PC-3 (cell line): ENCODE measurements around the gene NFYA. TPM values are rescaled to one million over a fixed set of nuclear protein-coding genes. Genes with fewer than 3 reads are reported as not detected.

ENCODE experiments used
- ATAC-seq: fragments of 200-7000 bp; cut with Tn5 transposase; 2 replicates; pipeline ENCODE4 v1.9.1; 2020; ENCODE audit warnings: mild to moderate bottlenecking, moderate library complexity
- BruUV-seq: library from RNA; stranded (reverse); fragments of 400-500 nt; replicated peaks from 2 replicates; lab custom pipeline; 2021; lab: Mats Ljungman, UMichigan
- CTCF ChIA-PET: fragments of 300-600 bp; sonication (Branson Sonifier 250); formaldehyde crosslinking; loops from one replicate; lab custom pipeline; 2022; ENCODE audit warnings: antibody characterized with exemption; lab: Charles Lee
- POLR2A ChIA-PET: fragments of 300-600 bp; sonication (Branson Sonifier 250); formaldehyde crosslinking; loops from one replicate; lab custom pipeline; 2022; ENCODE audit warnings: antibody characterized with exemption; ENCODE audit not compliant: unreplicated experiment; lab: Charles Lee
- DNase-seq: peaks from one replicate; pipeline ENCODE4 v3.0.0-alpha.2; 2015
- H2AFZ ChIP-seq: fragments of 300-600 bp; sonication (generic); 2 replicates; pipeline ENCODE4 v1.6.0; 2016; ENCODE audit warnings: antibody characterized with exemption, low read length
- H3F3A ChIP-seq: fragments of 300-600 bp; sonication (generic); one replicate; pipeline ENCODE4 v1.6.0; 2017; ENCODE audit warnings: antibody characterized with exemption, low read length, control low read depth, mild to moderate bottlenecking; ENCODE audit not compliant: unreplicated experiment
- H3K27ac ChIP-seq: fragments of 300-600 bp; sonication (generic); 2 replicates; pipeline ENCODE4 v1.5.1; 2016; ENCODE audit warnings: mild to moderate bottlenecking, low read length
- H3K27me3 ChIP-seq: fragments of 300-600 bp; sonication (generic); 2 replicates; pipeline ENCODE4 v1.6.1; 2016; ENCODE audit warnings: low read length, mixed read lengths
- H3K36me3 ChIP-seq: fragments of 300-600 bp; sonication (generic); 2 replicates; pipeline ENCODE4 v1.6.1; 2016; ENCODE audit warnings: low read depth, mixed run types, low read length, mixed read lengths
- H3K4me1 ChIP-seq: fragments of 300-600 bp; sonication (generic); 2 replicates; pipeline ENCODE4 v1.5.1; 2016; ENCODE audit warnings: low read length; ENCODE audit not compliant: insufficient read depth
- H3K4me2 ChIP-seq: fragments of 300-600 bp; sonication (generic); 2 replicates; pipeline ENCODE4 v1.6.0; 2016; ENCODE audit warnings: low read length
- H3K4me3 ChIP-seq: fragments of 300-600 bp; sonication (generic); 2 replicates; pipeline ENCODE4 v1.5.1; 2016; ENCODE audit warnings: mild to moderate bottlenecking, low read length, mixed read lengths
- H3K79me2 ChIP-seq: fragments of 300-600 bp; sonication (generic); 2 replicates; pipeline ENCODE4 v1.6.1; 2017; ENCODE audit warnings: low read length, mixed read lengths
- H3K9ac ChIP-seq: fragments of 300-600 bp; sonication (generic); 2 replicates; pipeline ENCODE4 v1.6.0; 2016; ENCODE audit warnings: mild to moderate bottlenecking, low read length
- H3K9me2 ChIP-seq: fragments of 300-600 bp; sonication (generic); replicated peaks from 2 replicates; pipeline ENCODE4 v1.6.1; 2016; ENCODE audit warnings: mixed run types, low read length, mixed read lengths
- H3K9me3 ChIP-seq: fragments of 300-600 bp; sonication (generic); 2 replicates; pipeline ENCODE4 v1.6.1; 2016; ENCODE audit warnings: low read length, mixed read lengths
- H4K20me1 ChIP-seq: fragments of 300-600 bp; sonication (generic); 2 replicates; pipeline ENCODE4 v1.6.1; 2016; ENCODE audit warnings: low read length, mixed read lengths
- EZH2 ChIP-seq: fragments of 300-600 bp; sonication (generic); IDR thresholded peaks from one replicate; pipeline ENCODE4 v1.6.1; 2017; ENCODE audit warnings: antibody characterized with exemption, mild to moderate bottlenecking, low read length; ENCODE audit not compliant: unreplicated experiment
- EZH2phosphoT487 ChIP-seq: fragments of 300-600 bp; sonication (generic); IDR thresholded peaks from 2 replicates; pipeline ENCODE4 v1.6.1; 2018; ENCODE audit warnings: mild to moderate bottlenecking, antibody characterized with exemption, low read length, borderline replicate concordance
- intact Hi-C: fragments of 100-400 bp; cut with micrococcal nuclease; formaldehyde crosslinking; loops from 2 replicates; pipeline ENCODE4 v1.9.0; 2023
- total RNA-seq: library from RNA; depleted of rRNA; stranded (reverse); fragments of >200 nt; gene quantifications from 2 replicates; pipeline ENCODE4 v1.2.3, GENCODE V29; 2014
- TF ChIP-seq, protein P1 (sequence below): fragments of 300-600 bp; sonication (generic); conservative IDR thresholded peaks from 2 replicates; pipeline ENCODE4 v1.5.1; 2017; ENCODE audit warnings: antibody characterized with exemption, low read depth, mild to moderate bottlenecking, low read length

The NFYA gene
- total RNA-seq, 1 experiment from 2014 or later: 31.7 TPM

DNA sequence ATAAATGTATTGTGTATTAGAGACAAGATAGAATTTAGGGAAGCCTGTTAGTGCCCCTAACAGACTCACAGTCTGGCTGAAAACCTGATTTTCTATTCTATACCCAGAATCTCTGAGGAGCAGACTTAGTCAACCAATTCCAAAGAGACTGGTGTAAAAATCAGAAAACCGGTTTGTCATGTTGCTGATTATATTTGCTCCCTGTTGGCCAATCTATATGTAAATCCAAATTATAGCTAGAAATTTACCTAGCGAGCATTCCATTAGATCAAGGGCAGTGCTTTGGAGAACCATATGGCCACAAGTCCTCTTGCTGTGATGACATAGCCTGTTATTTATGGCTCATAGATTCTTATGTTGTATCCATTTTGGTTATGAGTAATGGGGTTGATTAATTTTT lies 4.8 kb downstream of the NFYA start:
- CTCF ChIA-PET: no interaction called here
- peaks cover 36% of the 10 kb centered on the region; the same call in 1 of the 2 replicates for H3K4me1 ChIP-seq
- no peaks in the 10 kb centered on the region for H3K9me2 ChIP-seq
- intact Hi-C loops: no loop called here
- peaks cover 49% of the 10 kb centered on the region for H4K20me1 ChIP-seq
- H2AFZ ChIP-seq: no peak overlapping the region
- POLR2A ChIA-PET: interaction anchor here (0.6 kb wide), 1 partner anchor 242 kb away, joined by 4 read pairs; no protein-coding TSS in a partner anchor
- DNase-seq: no peak
- ATAC-seq: no peak
- TF ChIP-seq EZH2: no peak
- TF ChIP-seq, protein P1, sequence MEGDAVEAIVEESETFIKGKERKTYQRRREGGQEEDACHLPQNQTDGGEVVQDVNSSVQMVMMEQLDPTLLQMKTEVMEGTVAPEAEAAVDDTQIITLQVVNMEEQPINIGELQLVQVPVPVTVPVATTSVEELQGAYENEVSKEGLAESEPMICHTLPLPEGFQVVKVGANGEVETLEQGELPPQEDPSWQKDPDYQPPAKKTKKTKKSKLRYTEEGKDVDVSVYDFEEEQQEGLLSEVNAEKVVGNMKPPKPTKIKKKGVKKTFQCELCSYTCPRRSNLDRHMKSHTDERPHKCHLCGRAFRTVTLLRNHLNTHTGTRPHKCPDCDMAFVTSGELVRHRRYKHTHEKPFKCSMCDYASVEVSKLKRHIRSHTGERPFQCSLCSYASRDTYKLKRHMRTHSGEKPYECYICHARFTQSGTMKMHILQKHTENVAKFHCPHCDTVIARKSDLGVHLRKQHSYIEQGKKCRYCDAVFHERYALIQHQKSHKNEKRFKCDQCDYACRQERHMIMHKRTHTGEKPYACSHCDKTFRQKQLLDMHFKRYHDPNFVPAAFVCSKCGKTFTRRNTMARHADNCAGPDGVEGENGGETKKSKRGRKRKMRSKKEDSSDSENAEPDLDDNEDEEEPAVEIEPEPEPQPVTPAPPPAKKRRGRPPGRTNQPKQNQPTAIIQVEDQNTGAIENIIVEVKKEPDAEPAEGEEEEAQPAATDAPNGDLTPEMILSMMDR: no peak
- no peak for TF ChIP-seq EZH2phosphoT487
- H3K36me3 ChIP-seq: peaks cover 36% of the 10 kb centered on the region; the same call in 1 of the 2 replicates
- no peak overlapping the region for H3K4me2 ChIP-seq
- H3K79me2 ChIP-seq: peaks cover 92% of the 10 kb centered on the region
- H3K9me3 ChIP-seq: no peaks in the 10 kb centered on the region
- no peak overlapping the region for H3K9ac ChIP-seq
- BruUV-seq: no TSS peak
- H3K27me3 ChIP-seq: no peaks in the 10 kb centered on the region
- no peaks in the 10 kb centered on the region for H3F3A ChIP-seq
- H3K4me3 ChIP-seq: no peak overlapping the region
- no peak overlapping the region for H3K27ac ChIP-seq

DNA sequence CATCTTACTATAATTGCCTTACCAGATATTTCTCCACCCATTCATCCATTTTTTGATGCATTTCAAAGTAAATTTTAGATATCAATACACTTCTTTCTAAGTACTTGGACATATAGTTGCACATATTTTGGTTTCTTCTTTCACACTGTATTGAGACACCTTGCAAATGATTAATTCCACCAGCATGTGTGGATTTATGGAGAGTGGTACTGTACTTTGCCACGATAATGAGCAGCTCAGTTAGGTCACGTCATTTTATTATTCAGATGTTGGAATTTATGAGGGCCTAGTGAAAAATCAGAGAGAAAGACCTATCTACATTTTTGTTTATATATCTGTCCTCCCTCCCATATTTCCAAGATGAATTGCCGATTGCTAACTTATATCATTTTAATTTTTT lies 5.3 kb downstream of the NFYA start:
- Histone ChIP-seq H3K79me2 (peaks cover 97% of the 10 kb centered on the region), H3K4me3 (no peak overlapping the region), H3K27me3 (no peaks in the 10 kb centered on the region), H3K9me2 (no peaks in the 10 kb centered on the region), H3K36me3 (peaks cover 42% of the 10 kb centered on the region; the same call in 1 of the 2 replicates), H3K4me2 (no peak overlapping the region), H4K20me1 (peaks cover 52% of the 10 kb centered on the region), H3K27ac (no peak overlapping the region), H3K9ac (no peak overlapping the region), H2AFZ (no peak overlapping the region), H3K4me1 (peaks cover 36% of the 10 kb centered on the region; the same call in 1 of the 2 replicates), H3K9me3 (no peaks in the 10 kb centered on the region), H3F3A (no peaks in the 10 kb centered on the region)
- ChIA-PET POLR2A (interaction anchor here (0.6 kb wide), 1 partner anchor 242 kb away, joined by 4 read pairs; no protein-coding TSS in a partner anchor), CTCF (no interaction called here)
- ATAC-seq (no peak), DNase-seq (no peak)
- BruUV-seq: no TSS peak
- intact Hi-C loops: no loop called here
- TF ChIP-seq EZH2: no peak
- TF ChIP-seq, protein P1: no peak
- TF ChIP-seq EZH2phosphoT487: no peak

DNA sequence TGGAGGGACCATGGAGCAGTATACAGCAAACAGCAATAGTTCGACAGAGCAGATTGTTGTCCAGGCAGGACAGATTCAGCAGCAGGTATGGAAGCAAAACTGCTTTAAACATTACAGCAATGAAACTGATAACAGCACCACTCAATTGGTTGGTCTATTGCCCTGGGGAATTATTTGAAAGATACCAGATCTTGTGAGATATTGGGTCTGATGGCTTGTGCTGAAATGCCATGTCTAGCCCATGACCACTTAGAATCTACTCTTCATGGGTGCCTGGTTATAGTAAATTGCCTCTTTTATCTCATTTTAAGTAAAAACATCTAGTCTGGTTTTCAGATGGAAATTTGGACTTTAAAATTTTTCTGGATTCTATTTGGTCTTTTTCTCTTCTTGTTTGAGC lies 6.3 kb downstream of the NFYA start:
- DNase-seq (no peak), ATAC-seq (no peak)
- no TSS peak for BruUV-seq
- peaks cover 52% of the 10 kb centered on the region for H3K36me3 ChIP-seq
- H2AFZ ChIP-seq: no peak overlapping the region
- no peaks in the 10 kb centered on the region for H3K9me2 ChIP-seq
- H4K20me1 ChIP-seq: peaks cover 56% of the 10 kb centered on the region
- H3K27ac ChIP-seq: no peak overlapping the region
- H3K27me3 ChIP-seq: no peaks in the 10 kb centered on the region
- H3F3A ChIP-seq: no peaks in the 10 kb centered on the region
- no peaks in the 10 kb centered on the region for H3K9me3 ChIP-seq
- TF ChIP-seq EZH2 (no peak), EZH2phosphoT487 (no peak)
- TF ChIP-seq, protein P1: no peak
- no peak overlapping the region for H3K4me2 ChIP-seq
- intact Hi-C loops: no loop called here
- no peak overlapping the region for H3K4me3 ChIP-seq
- peaks cover 34% of the 10 kb centered on the region; the same call in 1 of the 2 replicates for H3K4me1 ChIP-seq
- ChIA-PET POLR2A (interaction anchor here (0.6 kb wide), 1 partner anchor 1145 kb away, joined by 5 read pairs; the partner anchor contains the start of gene MOCS1), CTCF (no interaction called here)
- no peak overlapping the region for H3K9ac ChIP-seq
- H3K79me2 ChIP-seq: peaks cover 90% of the 10 kb centered on the region
